MCF 10A (cell line): ENCODE data around the gene NTN1. TPM values are rescaled to one million over a fixed set of nuclear protein-coding genes. Genes with fewer than 3 reads are reported as not detected.

Source experiments
- BruUV-seq: library from RNA; stranded (reverse); fragments of 400-500 nt; replicated peaks from 2 replicates; lab custom pipeline; 2021; lab: Mats Ljungman, UMichigan
- CTCF ChIA-PET: fragments of 300-600 bp; sonication (Branson Sonifier 250); formaldehyde crosslinking; extraction: SDS; loops from one replicate; lab custom pipeline; 2021; ENCODE audit warnings: antibody characterized with exemption, inconsistent platforms; lab: Yijun Ruan, JAX
- POLR2A ChIA-PET: fragments of 300-600, 350-650 bp; sonication (Branson Sonifier 250); formaldehyde crosslinking; extraction: SDS; loops from one replicate; lab custom pipeline; 2020; ENCODE audit warnings: antibody characterized with exemption, inconsistent platforms; lab: Yijun Ruan, JAX
- DNase-seq: peaks from one replicate; pipeline ENCODE4 v3.0.0-alpha.2; 2018; ENCODE audit not compliant: unreplicated experiment
- H3K27ac Mint-ChIP-seq: one replicate; pipeline ENCODE4 v1.8.0; 2022; ENCODE audit warnings: mild to moderate bottlenecking, low read depth, mixed read lengths; ENCODE audit not compliant: unreplicated experiment
- H3K27me3 Mint-ChIP-seq: one replicate; pipeline ENCODE4 v1.8.0; 2022; ENCODE audit warnings: mixed read lengths; ENCODE audit not compliant: insufficient read depth, unreplicated experiment
- H3K36me3 Mint-ChIP-seq: one replicate; pipeline ENCODE4 v1.8.0; 2022; ENCODE audit warnings: mild to moderate bottlenecking, moderate library complexity, mixed read lengths; ENCODE audit not compliant: insufficient read depth, unreplicated experiment
- H3K4me1 Mint-ChIP-seq: one replicate; pipeline ENCODE4 v1.8.0; 2022; ENCODE audit warnings: mixed read lengths; ENCODE audit not compliant: insufficient read depth, unreplicated experiment
- H3K4me3 Mint-ChIP-seq: one replicate; pipeline ENCODE4 v1.8.0; 2022; ENCODE audit warnings: mild to moderate bottlenecking, moderate library complexity, mixed read lengths; ENCODE audit not compliant: unreplicated experiment
- H3K9me3 Mint-ChIP-seq: one replicate; pipeline ENCODE4 v1.8.0; 2022; ENCODE audit warnings: mixed read lengths; ENCODE audit not compliant: unreplicated experiment
- intact Hi-C: fragments of 100-400 bp; cut with micrococcal nuclease; formaldehyde crosslinking; loops from 2 replicates; pipeline ENCODE4 v1.14.1; 2022
- total RNA-seq: library from RNA; stranded (reverse); gene quantifications from 2 replicates; pipeline ENCODE4 v1.2.3, GENCODE V29; 2022
- TF ChIP-seq, protein P1 (sequence below): fragments of 200-600 bp; IDR thresholded peaks from one replicate; pipeline ENCODE4 v1.8.0; 2022; ENCODE audit warnings: antibody characterized with exemption, mild to moderate bottlenecking; ENCODE audit not compliant: unreplicated experiment

The NTN1 gene
- total RNA-seq, 1 experiment from 2014 or later = 0.23 TPM

DNA sequence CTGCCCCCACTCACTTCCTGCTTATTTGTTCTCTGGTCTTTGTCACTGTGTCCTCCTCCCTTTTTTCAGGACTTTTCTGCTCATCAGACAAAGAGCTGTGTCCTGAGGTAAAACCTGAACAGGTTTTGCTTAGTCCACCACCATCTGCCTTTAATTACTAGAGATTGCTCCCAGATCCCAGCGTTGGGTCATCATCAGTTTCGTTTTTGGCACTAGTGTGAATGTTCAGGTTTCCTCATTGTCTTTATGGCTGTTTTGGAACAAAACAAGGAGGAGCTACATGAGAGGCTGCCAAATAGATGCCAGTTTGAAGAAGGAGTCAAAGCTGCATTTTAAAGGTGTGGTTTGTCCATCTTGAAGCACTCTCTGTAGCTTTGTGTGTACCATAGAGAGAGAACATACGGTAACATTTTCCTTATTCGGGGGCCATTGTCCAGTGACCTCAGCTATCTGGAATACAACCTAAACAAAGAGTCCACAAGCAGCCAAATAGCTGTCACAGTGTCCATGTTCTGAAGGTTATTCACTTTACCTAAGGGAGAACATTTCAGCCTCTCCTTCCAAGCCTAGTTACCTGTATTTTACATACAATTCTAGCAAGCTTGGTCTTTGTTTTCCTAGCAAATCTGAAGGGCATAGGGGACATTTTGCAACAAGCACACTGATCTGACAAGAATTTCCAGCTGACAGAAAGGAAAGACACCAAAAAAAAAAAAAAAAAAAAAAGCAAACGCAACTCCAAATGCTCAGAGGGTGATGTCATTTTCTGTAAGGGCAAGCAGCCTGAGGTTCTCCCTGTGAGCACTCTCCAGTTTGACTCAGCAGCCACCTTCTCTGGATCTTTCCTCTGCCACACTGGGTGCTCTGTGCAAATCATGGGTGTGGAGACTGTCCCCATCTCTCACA lies 196.1 kb downstream of the NTN1 start:
- CTCF ChIA-PET = interaction anchor here (0.8 to 1.3 kb wide), 3 partner anchors 16 to 80 kb away, joined by 3 read pairs; no protein-coding TSS in a partner anchor
- intact Hi-C loops = no loop called here

DNA sequence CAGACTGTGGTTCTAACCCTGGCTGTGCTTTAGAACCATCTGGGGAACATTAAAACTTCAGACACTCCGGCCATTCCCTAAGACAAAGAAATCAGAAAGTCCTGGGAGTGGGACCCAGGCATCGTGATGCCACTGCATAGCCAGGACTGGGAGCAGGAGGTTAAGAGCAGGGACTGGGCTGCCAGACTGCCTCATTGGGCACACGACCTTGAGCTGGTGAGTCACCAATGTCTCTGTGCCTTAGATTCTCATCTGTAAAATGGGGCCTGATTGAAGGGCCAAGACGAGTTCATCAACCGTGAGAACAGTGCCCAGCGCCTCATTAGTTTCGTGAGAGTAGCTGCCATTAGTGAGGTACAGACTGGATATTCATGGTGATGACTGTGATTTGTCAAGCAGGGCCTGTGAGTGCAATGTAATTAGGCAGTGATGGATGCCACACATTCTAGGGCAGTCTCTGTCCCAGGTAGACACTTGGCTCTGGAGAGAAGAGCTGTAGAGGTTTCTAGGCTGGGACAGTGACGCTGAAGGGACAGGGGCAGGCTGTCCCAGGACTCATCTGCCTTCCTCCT lies 196.8 kb downstream of the NTN1 start:
- Mint-ChIP-seq H3K4me1 (peaks cover 7% of the 10 kb centered on the region), H3K27ac (peak overlapping the region; percentile 12), H3K4me3 (no peak overlapping the region), H3K9me3 (peaks cover 18% of the 10 kb centered on the region), H3K27me3 (no peaks in the 10 kb centered on the region), H3K36me3 (no peaks in the 10 kb centered on the region)
- ChIA-PET POLR2A (interaction anchor here (0.9 kb wide), 1 partner anchor 10 kb away, joined by 3 read pairs; no protein-coding TSS in a partner anchor), CTCF (interaction anchor here (0.8 to 1.3 kb wide), 3 partner anchors 15 to 79 kb away, joined by 3 read pairs; no protein-coding TSS in a partner anchor)
- intact Hi-C loops = no loop called here
- BruUV-seq = no TSS peak
- no peak for DNase-seq
- TF ChIP-seq, protein P1, sequence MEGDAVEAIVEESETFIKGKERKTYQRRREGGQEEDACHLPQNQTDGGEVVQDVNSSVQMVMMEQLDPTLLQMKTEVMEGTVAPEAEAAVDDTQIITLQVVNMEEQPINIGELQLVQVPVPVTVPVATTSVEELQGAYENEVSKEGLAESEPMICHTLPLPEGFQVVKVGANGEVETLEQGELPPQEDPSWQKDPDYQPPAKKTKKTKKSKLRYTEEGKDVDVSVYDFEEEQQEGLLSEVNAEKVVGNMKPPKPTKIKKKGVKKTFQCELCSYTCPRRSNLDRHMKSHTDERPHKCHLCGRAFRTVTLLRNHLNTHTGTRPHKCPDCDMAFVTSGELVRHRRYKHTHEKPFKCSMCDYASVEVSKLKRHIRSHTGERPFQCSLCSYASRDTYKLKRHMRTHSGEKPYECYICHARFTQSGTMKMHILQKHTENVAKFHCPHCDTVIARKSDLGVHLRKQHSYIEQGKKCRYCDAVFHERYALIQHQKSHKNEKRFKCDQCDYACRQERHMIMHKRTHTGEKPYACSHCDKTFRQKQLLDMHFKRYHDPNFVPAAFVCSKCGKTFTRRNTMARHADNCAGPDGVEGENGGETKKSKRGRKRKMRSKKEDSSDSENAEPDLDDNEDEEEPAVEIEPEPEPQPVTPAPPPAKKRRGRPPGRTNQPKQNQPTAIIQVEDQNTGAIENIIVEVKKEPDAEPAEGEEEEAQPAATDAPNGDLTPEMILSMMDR = no peak

More for the DNA sequence above, 196.1 kb downstream of the NTN1 start:
- DNase-seq = peak; percentile 29
- H3K9me3 Mint-ChIP-seq = peaks cover 18% of the 10 kb centered on the region
- TF ChIP-seq, protein P1 = no peak
- POLR2A ChIA-PET = interaction anchor here (0.6 to 1.0 kb wide), 5 partner anchors 10 to 20 kb away, joined by 3 read pairs; no protein-coding TSS in a partner anchor
- BruUV-seq = no TSS peak
- H3K36me3 Mint-ChIP-seq = no peaks in the 10 kb centered on the region
- H3K27ac Mint-ChIP-seq = peak overlapping the region; percentile 56
- H3K27me3 Mint-ChIP-seq = no peaks in the 10 kb centered on the region
- peaks cover 7% of the 10 kb centered on the region for H3K4me1 Mint-ChIP-seq
- peak overlapping the region; percentile 35 for H3K4me3 Mint-ChIP-seq

DNA sequence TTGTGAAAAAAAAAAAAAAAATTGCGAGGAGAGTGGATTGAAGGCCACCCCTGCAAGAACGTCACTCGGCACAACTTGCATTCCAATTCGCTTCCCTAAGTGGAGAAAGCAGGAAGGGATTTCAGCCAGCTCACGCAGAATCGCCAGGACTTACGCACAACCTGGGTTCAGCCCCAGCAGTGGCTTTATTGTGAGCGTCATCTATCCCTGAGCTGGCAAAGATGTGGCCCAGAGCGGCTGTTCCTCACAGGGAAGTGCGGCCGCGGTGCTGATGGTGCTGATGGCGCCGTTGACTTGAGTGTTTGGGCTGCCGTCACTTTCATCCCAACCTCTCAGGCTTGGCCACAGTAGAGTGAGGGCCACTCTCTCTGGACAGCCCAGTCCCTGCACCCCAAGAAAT lies 197.6 kb downstream of the NTN1 start:
- POLR2A ChIA-PET = no interaction called here
- H3K9me3 Mint-ChIP-seq = peaks cover 18% of the 10 kb centered on the region
- BruUV-seq = no TSS peak

More for the DNA sequence above, 197.6 kb downstream of the NTN1 start:
- Mint-ChIP-seq H3K4me1 (peaks cover 7% of the 10 kb centered on the region), H3K27me3 (no peaks in the 10 kb centered on the region), H3K27ac (no peak overlapping the region), H3K4me3 (no peak overlapping the region), H3K36me3 (no peaks in the 10 kb centered on the region)
- CTCF ChIA-PET = interaction anchor here (0.6 to 0.8 kb wide), 2 partner anchors 11 to 220 kb away, joined by 3 read pairs; no protein-coding TSS in a partner anchor
- DNase-seq = no peak
- intact Hi-C loops = no loop called here
- TF ChIP-seq, protein P1 = no peak
